Fibroblast of lung (primary cell): ENCODE results near the gene OR7A5. TPM values are rescaled to one million over a fixed set of nuclear protein-coding genes. Genes with fewer than 3 reads are reported as not detected.
A peak's percentile ranks its signal among the peaks of the same experiment; 100 is the strongest.

Experiments used
- DNase-seq, 2 donors: peaks; one replicate each; pipeline versions ENCODE4 v3.0.0 to v3.0.0-alpha.2; 2010; ENCODE audit warnings: low read depth in 2 of 2
- H2AFZ ChIP-seq: 2 replicates; pipeline ENCODE4 v1.5.1; 2012; ENCODE audit warnings: low read length, control low read depth, inconsistent platforms
- H3K27ac ChIP-seq: 2 replicates; pipeline ENCODE4 v1.5.1; 2011; ENCODE audit warnings: low read length, control low read depth; ENCODE audit not compliant: insufficient read depth
- H3K27me3 ChIP-seq: 2 replicates; pipeline ENCODE4 v1.5.1; 2011; ENCODE audit warnings: mild to moderate bottlenecking, low read length; ENCODE audit not compliant: control insufficient read depth, insufficient read depth
- H3K36me3 ChIP-seq: 2 replicates; pipeline ENCODE4 v1.5.1; 2011; ENCODE audit warnings: low read length; ENCODE audit not compliant: control insufficient read depth, insufficient read depth
- H3K4me1 ChIP-seq: 2 replicates; pipeline ENCODE4 v1.5.1; 2011; ENCODE audit warnings: low read length; ENCODE audit not compliant: control insufficient read depth, insufficient read depth; ENCODE audit errors: extremely low read depth
- H3K4me2 ChIP-seq: 2 replicates; pipeline ENCODE4 v1.5.1; 2011; ENCODE audit warnings: low read length, control low read depth; ENCODE audit not compliant: insufficient read depth; ENCODE audit errors: extremely low read depth
- H3K4me3 ChIP-seq, 4 experiments: fragments of 200-600 bp in 1 of 4; sonication (generic) in 1 of 4; replicated peaks in 1 of 4; 2 replicates each; pipeline ENCODE4 v1.5.1; 2011 to 2016; ENCODE audit warnings: low read length in 4 of 4, low read depth in 3 of 4, mild to moderate bottlenecking in 3 of 4, control low read depth in 2 of 4, inconsistent platforms in 1 of 4, mixed read lengths in 1 of 4; ENCODE audit not compliant: insufficient read depth in 1 of 4; ENCODE audit errors: control extremely low read depth in 1 of 4
- H3K79me2 ChIP-seq: 2 replicates; pipeline ENCODE4 v1.5.1; 2012; ENCODE audit warnings: mild to moderate bottlenecking, low read length, inconsistent platforms; ENCODE audit not compliant: control insufficient read depth, insufficient read depth
- H3K9ac ChIP-seq: 2 replicates; pipeline ENCODE4 v1.5.1; 2011; ENCODE audit warnings: mild to moderate bottlenecking, low read length, control low read depth; ENCODE audit not compliant: insufficient read depth
- H3K9me3 ChIP-seq: 2 replicates; pipeline ENCODE4 v1.5.1; 2012; ENCODE audit warnings: low read depth, low read length; ENCODE audit not compliant: control insufficient read depth, insufficient read depth
- H4K20me1 ChIP-seq: 2 replicates; pipeline ENCODE4 v1.5.1; 2011; ENCODE audit warnings: low read length; ENCODE audit not compliant: control insufficient read depth, insufficient read depth; ENCODE audit errors: extremely low read depth
- CTCF ChIP-seq, 2 donors: IDR thresholded peaks in 1 of 2; conservative IDR thresholded peaks in 1 of 2; 1 replicate in 1 of 2; 2 replicates in 1 of 2; pipeline ENCODE4 v1.5.1; 2011 to 2012; ENCODE audit warnings: low read length in 2 of 2, control low read depth in 1 of 2, inconsistent platforms in 1 of 2, low read depth in 1 of 2, mild to moderate bottlenecking in 1 of 2
- EZH2 ChIP-seq: IDR thresholded peaks from 2 replicates; pipeline ENCODE4 v1.5.1; 2012; ENCODE audit warnings: low read length, control low read depth, mild to moderate bottlenecking; ENCODE audit errors: missing control alignments
- polyA minus RNA-seq: library from RNA; depleted of rRNA, polyadenylated mRNA; stranded (reverse); fragments of >200 nt; gene quantifications from 2 replicates; pipeline ENCODE4 v1.2.3, GENCODE V29; 2011; ENCODE audit warnings: low replicate concordance
- polyA plus RNA-seq, 2 donors: library from polyadenylated mRNA; depleted of rRNA in 1 of 2; stranded (reverse) in 1 of 2; unstranded in 1 of 2; fragments of >200 nt; gene quantifications; 2 replicates each; pipeline ENCODE4 v1.2.1, GENCODE V29; 2011 to 2012; ENCODE audit warnings: missing spikeins in 1 of 2
- total RNA-seq: library from RNA; depleted of rRNA; stranded (reverse); fragments of >200 nt; gene quantifications from 2 replicates; pipeline ENCODE4 v1.2.1, GENCODE V29; 2014

The OR7A5 gene
- total RNA-seq: not detected in 2 replicates
- polyA plus RNA-seq: not detected in 2 replicates
- polyA plus RNA-seq (2012): not detected in 2 replicates
- not detected in 2 replicates for polyA minus RNA-seq

GRCh38 chr19:14835011-14835410, at the start of gene OR7A5, which contains the start of gene OR7C1:
OR7A5 (minus strand) TSS chr19:14835185; CDS start chr19:14828241, 6,944 bp downstream.
OR7C1 (minus strand) TSS chr19:14835185; CDS start chr19:14800136, 35,049 bp downstream.
- Histone ChIP-seq H3K4me1 (no peaks in the 10 kb centered on the region), H3K27me3 (no peaks in the 10 kb centered on the region), H3K36me3 (no peaks in the 10 kb centered on the region), H3K4me3 (no peak within 1 kb of the TSS), H3K27ac (no peak within 1 kb of the TSS), H3K9me3 (no peaks in the 10 kb centered on the region), H3K9ac (no peak within 1 kb of the TSS), H3K79me2 (no peaks in the 10 kb centered on the region), H4K20me1 (no peaks in the 10 kb centered on the region), H3K4me2 (no peak within 1 kb of the TSS), H2AFZ (no peak within 1 kb of the TSS)
- TF ChIP-seq EZH2: no peak
- no peak for TF ChIP-seq CTCF (conservative IDR thresholded peaks at IDR 0.05 in 1 of 2, IDR thresholded peaks at IDR 0.05 in 1 of 2; ENCODE audit: low read depth in 1 of 2, low read length in 2 of 2)
- peak in 1 of 2 donors; percentile 2 for DNase-seq

- Histone ChIP-seq H3K4me1 (no peaks in the 10 kb centered on the region), H3K27me3 (no peaks in the 10 kb centered on the region), H2AFZ (no peak overlapping the region), H3K36me3 (no peaks in the 10 kb centered on the region), H3K4me2 (no peak overlapping the region), H3K4me3 (no peak overlapping the region), H3K79me2 (no peaks in the 10 kb centered on the region), H4K20me1 (no peaks in the 10 kb centered on the region), H3K27ac (no peak overlapping the region), H3K9ac (no peak overlapping the region), H3K9me3 (no peaks in the 10 kb centered on the region)
- peak in 1 of 2 donors; percentile 41 for TF ChIP-seq CTCF (conservative IDR thresholded peaks at IDR 0.05 in 1 of 2, IDR thresholded peaks at IDR 0.05 in 1 of 2; ENCODE audit: low read depth in 1 of 2, low read length in 2 of 2)
- no peak for TF ChIP-seq EZH2
- DNase-seq: peak in 1 of 2 donors; percentile 38
Observed at GRCh38 chr19:14871619-14872230, 36.7 kb upstream of the OR7A5 start.

GRCh38 chr19:14868497-14868896, 33.5 kb upstream of the OR7A5 start:
- Histone ChIP-seq H3K4me2 (no peak overlapping the region), H4K20me1 (no peaks in the 10 kb centered on the region), H3K4me3 (no peak overlapping the region), H3K4me1 (no peaks in the 10 kb centered on the region), H3K79me2 (no peaks in the 10 kb centered on the region), H3K36me3 (no peaks in the 10 kb centered on the region), H3K9ac (no peak overlapping the region), H2AFZ (no peak overlapping the region), H3K9me3 (no peaks in the 10 kb centered on the region), H3K27ac (no peak overlapping the region), H3K27me3 (no peaks in the 10 kb centered on the region)
- DNase-seq: no peak
- TF ChIP-seq CTCF (conservative IDR thresholded peaks at IDR 0.05 in 1 of 2, IDR thresholded peaks at IDR 0.05 in 1 of 2; ENCODE audit: low read depth in 1 of 2, low read length in 2 of 2) (no peak), EZH2 (no peak)
